Loucy (cell line): ENCODE measurements around the gene SLC22A23.

Source experiments
- EZH2phosphoT487 ChIP-seq: fragments of 200-600 bp; IDR thresholded peaks from 2 replicates; pipeline ENCODE4 v1.6.1; 2018; ENCODE audit warnings: antibody characterized with exemption, mild to moderate bottlenecking, moderate library complexity, borderline replicate concordance
- TF ChIP-seq, protein P1 (sequence below): fragments of 200-600 bp; sonication (generic); conservative IDR thresholded peaks from 2 replicates; pipeline ENCODE4 v1.5.1; 2014; ENCODE audit warnings: mild to moderate bottlenecking, antibody characterized with exemption, low read length

GRCh38 chr6:3429211-3429610 is 27.6 kb downstream of the SLC22A23 start:
- TF ChIP-seq, protein P1, sequence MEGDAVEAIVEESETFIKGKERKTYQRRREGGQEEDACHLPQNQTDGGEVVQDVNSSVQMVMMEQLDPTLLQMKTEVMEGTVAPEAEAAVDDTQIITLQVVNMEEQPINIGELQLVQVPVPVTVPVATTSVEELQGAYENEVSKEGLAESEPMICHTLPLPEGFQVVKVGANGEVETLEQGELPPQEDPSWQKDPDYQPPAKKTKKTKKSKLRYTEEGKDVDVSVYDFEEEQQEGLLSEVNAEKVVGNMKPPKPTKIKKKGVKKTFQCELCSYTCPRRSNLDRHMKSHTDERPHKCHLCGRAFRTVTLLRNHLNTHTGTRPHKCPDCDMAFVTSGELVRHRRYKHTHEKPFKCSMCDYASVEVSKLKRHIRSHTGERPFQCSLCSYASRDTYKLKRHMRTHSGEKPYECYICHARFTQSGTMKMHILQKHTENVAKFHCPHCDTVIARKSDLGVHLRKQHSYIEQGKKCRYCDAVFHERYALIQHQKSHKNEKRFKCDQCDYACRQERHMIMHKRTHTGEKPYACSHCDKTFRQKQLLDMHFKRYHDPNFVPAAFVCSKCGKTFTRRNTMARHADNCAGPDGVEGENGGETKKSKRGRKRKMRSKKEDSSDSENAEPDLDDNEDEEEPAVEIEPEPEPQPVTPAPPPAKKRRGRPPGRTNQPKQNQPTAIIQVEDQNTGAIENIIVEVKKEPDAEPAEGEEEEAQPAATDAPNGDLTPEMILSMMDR, result no peak
- no peak for TF ChIP-seq EZH2phosphoT487
